GM12878 (cell line): ENCODE data around the gene CTBS. TPM values are rescaled to one million over a fixed set of nuclear protein-coding genes. Genes with fewer than 3 reads are reported as not detected.
A peak's percentile ranks its signal among the peaks of the same experiment; 100 is the strongest.

Source experiments
- ATAC-seq: fragments of 200-7000 bp; cut with Tn5 transposase; 3 replicates; pipeline ENCODE4 v1.9.1; 2020; ENCODE audit warnings: mild to moderate bottlenecking, moderate library complexity
- BruUV-seq: library from RNA; stranded (reverse); fragments of 400-500 nt; replicated peaks from 2 replicates; lab custom pipeline; 2021; lab: Mats Ljungman, UMichigan
- CTCF ChIA-PET: fragments of 300-600 bp; sonication (Branson Sonifier 250); formaldehyde crosslinking; extraction: SDS; loops from one replicate; lab custom pipeline; 2021; ENCODE audit warnings: inconsistent platforms; lab: Yijun Ruan, JAX
- POLR2A ChIA-PET: fragments of 350-600 bp; formaldehyde crosslinking; extraction: SDS; loops from one replicate; lab custom pipeline; 2021; ENCODE audit warnings: inconsistent platforms; lab: Charles Lee
- RAD21 ChIA-PET: fragments of 300-600 bp; sonication (Branson Sonifier 250); formaldehyde crosslinking; loops from one replicate; lab custom pipeline; 2023; ENCODE audit warnings: antibody characterized with exemption; ENCODE audit not compliant: unreplicated experiment; lab: Charles Lee
- SMC1A ChIA-PET: fragments of 300-600 bp; sonication (Branson Sonifier 250); formaldehyde crosslinking; loops from one replicate; lab custom pipeline; 2023; ENCODE audit not compliant: unreplicated experiment, uncharacterized antibody; lab: Charles Lee
- DNase-seq: peaks from one replicate; pipeline ENCODE4 v3.0.0-alpha.2; 2011; ENCODE audit warnings: low read depth, low spot score
- FAIRE-seq: peaks from 3 replicates; lab custom pipeline; 2011; peaks lifted over from hg19 to GRCh38; lab: Jason Lieb, UNC
- H2AFZ ChIP-seq: 2 replicates; pipeline ENCODE4 v1.6.0; 2011; ENCODE audit warnings: low read depth, low read length, control low read depth; ENCODE audit not compliant: control insufficient read depth
- H3K27ac ChIP-seq: 2 replicates; pipeline ENCODE4 v1.5.1; 2011; ENCODE audit warnings: control low read depth; ENCODE audit not compliant: control insufficient read depth, insufficient read depth
- H3K27me3 ChIP-seq, 2 experiments: replicated peaks in 1 of 2; 2 replicates each; pipeline versions ENCODE4 v1.6.0 to v1.6.1; 2011; ENCODE audit warnings: low read length in 1 of 2; ENCODE audit not compliant: control insufficient read depth in 2 of 2, insufficient read depth in 2 of 2
- H3K36me3 ChIP-seq, 2 experiments: 2 replicates each; pipeline ENCODE4 v1.5.1; 2011; ENCODE audit warnings: low read length in 1 of 2; ENCODE audit not compliant: control insufficient read depth in 2 of 2, insufficient read depth in 2 of 2
- H3K4me1 ChIP-seq: 2 replicates; pipeline ENCODE4 v1.6.1; 2011; ENCODE audit warnings: mild to moderate bottlenecking, low read length, moderate library complexity, mixed read lengths; ENCODE audit not compliant: control insufficient read depth, insufficient read depth
- H3K4me2 ChIP-seq: 2 replicates; pipeline ENCODE4 v1.6.0; 2011; ENCODE audit warnings: control low read depth; ENCODE audit not compliant: control insufficient read depth, insufficient read depth
- H3K4me3 ChIP-seq: fragments of 200-600 bp; sonication (generic); 2 replicates; pipeline ENCODE4 v1.5.1; 2016
- H3K79me2 ChIP-seq: 2 replicates; pipeline ENCODE4 v1.6.0; 2011; ENCODE audit warnings: low read length; ENCODE audit not compliant: control insufficient read depth, insufficient read depth
- H3K9ac ChIP-seq: 2 replicates; pipeline ENCODE4 v1.8.0; 2011; ENCODE audit warnings: low read length, control low read depth, mixed read lengths; ENCODE audit not compliant: control insufficient read depth, insufficient read depth
- H3K9me3 ChIP-seq: replicated peaks from 3 replicates; pipeline ENCODE4 v1.5.1; 2011; ENCODE audit warnings: mild to moderate bottlenecking, low read length; ENCODE audit not compliant: control insufficient read depth, insufficient read depth
- H4K20me1 ChIP-seq: 2 replicates; pipeline ENCODE4 v1.6.0; 2011; ENCODE audit not compliant: control insufficient read depth, insufficient read depth
- CHD2 ChIP-seq: IDR thresholded peaks from 2 replicates; pipeline ENCODE4 v1.6.1; 2011; ENCODE audit warnings: low read depth, low read length, improper control_type of control experiment, borderline replicate concordance
- CHD4 ChIP-seq: fragments of 200-600 bp; sonication (generic); IDR thresholded peaks from 2 replicates; pipeline ENCODE4 v1.6.1; 2016; ENCODE audit warnings: mild to moderate bottlenecking
- CREM ChIP-seq: IDR thresholded peaks from 2 replicates; pipeline ENCODE4 v1.6.1; 2014; ENCODE audit warnings: antibody characterized with exemption, low read depth
- MYB ChIP-seq: fragments of 150-350 bp; IDR thresholded peaks from 2 replicates; pipeline ENCODE4 v1.6.1; 2014; ENCODE audit warnings: mild to moderate bottlenecking, low read depth, low read length, borderline replicate concordance
- SMC3 ChIP-seq: IDR thresholded peaks from 2 replicates; pipeline ENCODE4 v1.6.1; 2011; ENCODE audit warnings: low read length, improper control_type of control experiment, borderline replicate concordance
- SREBF1 ChIP-seq: IDR thresholded peaks from 2 replicates; pipeline ENCODE4 v1.6.1; 2012; ENCODE audit warnings: mild to moderate bottlenecking, low read length
- SUZ12 ChIP-seq: fragments of 200-600 bp; sonication (generic); IDR thresholded peaks from one replicate; pipeline ENCODE4 v1.6.1; 2018; ENCODE audit warnings: antibody characterized with exemption, mild to moderate bottlenecking; ENCODE audit not compliant: unreplicated experiment
- ZNF384 ChIP-seq: IDR thresholded peaks from 2 replicates; pipeline ENCODE4 v1.6.1; 2012; ENCODE audit warnings: low read depth, mild to moderate bottlenecking, low read length, improper control_type of control experiment, borderline replicate concordance
- WGBS: methylation state at CpG from one replicate; pipeline ENCODE4 v1.1.6; 2016; ENCODE audit warnings: low lambda C conversion rate; ENCODE audit not compliant: insufficient replicate concordance, insufficient coverage; ENCODE audit errors: missing lambda C conversion rate; 5-methylcytosine and 5-hydroxymethylcytosine counted together
- in situ Hi-C: fragments of 300-500 bp; cut with MboI; formaldehyde crosslinking; loops from 9 replicates; pipeline ENCODE4 v1.14.3; 2018; ENCODE audit warnings: mixed read lengths
- intact Hi-C: fragments of 100-400 bp; cut with micrococcal nuclease; formaldehyde crosslinking; loops from one replicate; pipeline ENCODE4 v1.14.2; 2022; ENCODE audit not compliant: unreplicated experiment
- polyA plus RNA-seq, 11 experiments: library from polyadenylated mRNA; depleted of rRNA in 4 of 11; unstranded in 6 of 11; stranded (reverse) in 5 of 11; fragments of >200 nt; fragmentation: Nextera tagmentation in 4 of 11; fragmentation: Illumina TruSeq in 1 of 11; extraction: Ambion mirVana in 4 of 11; extraction: Trizol in 1 of 11; gene quantifications; 1 replicate in 1 of 11; 2 replicates in 10 of 11; pipeline versions ENCODE4 v1.2.1 to v1.2.3, GENCODE V29; 2011 to 2016; ENCODE audit warnings: inconsistent platforms in 2 of 11, missing spikeins in 2 of 11, low read depth in 1 of 11
- total RNA-seq, 4 experiments: library from RNA; depleted of rRNA in 3 of 4; stranded (reverse); fragments of >200 nt in 3 of 4; fragmentation: Illumina TruSeq in 1 of 4; extraction: Trizol in 1 of 4; gene quantifications; 2 replicates each; pipeline versions ENCODE4 v1.2.1 to v1.2.3, GENCODE V29; 2013 to 2021
- TF ChIP-seq, protein P1 (sequence below): IDR thresholded peaks from 2 replicates; pipeline ENCODE4 v1.6.1; 2012; ENCODE audit warnings: low read depth, low read length, improper control_type of control experiment
- TF ChIP-seq, protein P2 (sequence below): fragments of 450-650 bp; IDR thresholded peaks from 2 replicates; pipeline ENCODE4 v1.6.1; 2017; ENCODE audit warnings: mild to moderate bottlenecking, low read depth, inconsistent platforms; ENCODE audit not compliant: poor library complexity, severe bottlenecking
- TF ChIP-seq, protein P3 (sequence below): fragments of 450-650 bp; conservative IDR thresholded peaks from 2 replicates; pipeline ENCODE4 v1.6.1; 2017; ENCODE audit warnings: mild to moderate bottlenecking, moderate library complexity
- TF ChIP-seq, protein P4 (sequence below): fragments of 450-650 bp; IDR thresholded peaks from 2 replicates; pipeline ENCODE4 v1.6.1; 2018; ENCODE audit warnings: borderline replicate concordance, mild to moderate bottlenecking; ENCODE audit not compliant: partially characterized antibody
- TF ChIP-seq, protein P5 (sequence below): IDR thresholded peaks from 2 replicates; pipeline ENCODE4 v1.6.1; 2012; ENCODE audit warnings: low read depth, low read length, improper control_type of control experiment

The CTBS gene
- total and polyA plus RNA-seq, 10 of the 15 experiments (the other 5 are each of a cell fraction or from before 2014, with no cell fraction given): 4.3 to 21.2 (median 12.3) TPM

DNA sequence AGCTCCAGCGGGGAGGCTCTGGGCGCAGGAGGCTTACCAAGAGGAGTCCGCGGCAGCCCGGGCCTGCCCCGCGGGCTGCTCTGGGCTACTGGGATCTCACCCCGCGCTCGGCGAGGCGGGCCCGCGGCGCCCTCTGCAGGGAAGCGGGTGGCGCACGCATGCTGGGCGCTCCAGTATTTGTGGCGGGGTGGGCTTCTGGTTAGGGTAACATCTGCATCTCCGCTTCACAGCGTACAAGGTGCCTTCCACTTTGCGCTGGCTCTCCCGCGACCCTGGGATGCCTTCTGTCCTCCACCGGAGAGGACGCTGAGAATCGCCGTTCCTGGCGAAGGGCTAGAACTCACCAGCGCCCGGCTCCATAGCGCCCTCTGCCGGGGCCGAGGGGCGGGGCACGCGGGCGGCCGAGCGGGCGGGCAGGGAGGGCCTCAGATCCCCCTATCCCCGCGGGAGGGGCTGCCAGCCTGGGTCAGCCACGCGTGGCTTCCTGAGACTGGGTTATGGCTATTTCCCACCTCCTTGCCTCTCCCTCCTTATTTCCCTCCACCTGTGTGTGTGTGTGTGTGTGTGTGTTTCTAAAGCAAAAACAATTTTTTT lies 46.6 kb upstream of the CTBS start:
- Histone ChIP-seq H3K9me3 (no peaks in the 10 kb centered on the region), H3K9ac (peak overlapping the region; percentile 72), H3K4me2 (peak overlapping the region; percentile 97), H3K79me2 (no peaks in the 10 kb centered on the region), H3K27ac (peak overlapping the region; percentile 47), H3K4me1 (no peaks in the 10 kb centered on the region), H3K36me3 (no peaks in the 10 kb centered on the region), H4K20me1 (no peaks in the 10 kb centered on the region), H3K27me3 (no peaks in the 10 kb centered on the region; a peak in 1 of 4 replicates), H3K4me3 (peak overlapping the region; percentile 78), H2AFZ (peak overlapping the region; percentile 98)
- in situ Hi-C loops (loop anchor here (10.0 kb wide), 1 partner anchor 476 kb away; the partner anchor contains the start of gene PRKACB), intact Hi-C loops (loop anchor here (1.0 to 10.0 kb wide), 8 partner anchors 48 to 716 kb away; partner anchors contain the start of genes GNG5, PRKACB and SPATA1)
- ChIA-PET RAD21 (interaction anchor here (0.7 to 1.7 kb wide), 9 partner anchors 34 to 720 kb away, joined by 3 to 6 read pairs (median 3); partner anchors contain the start of genes GNG5, PRKACB and SPATA1), POLR2A (interaction anchor here (1.0 to 1.2 kb wide), 2 partner anchors 47 to 115 kb away, joined by 3 read pairs; partner anchors contain the start of genes GNG5 and SPATA1), SMC1A (interaction anchor here (0.7 to 2.4 kb wide), 14 partner anchors 11 to 479 kb away, joined by 3 to 16 read pairs (median 4); partner anchors contain the start of genes GNG5 and SPATA1), CTCF (interaction anchor here (0.8 to 5.7 kb wide), 13 partner anchors 13 to 184 kb away, joined by 3 to 48 read pairs (median 4); partner anchors contain the start of gene CTBS)
- 1% methylated on average over 46 of the region's 46 CpGs for WGBS
- DNase-seq (peak; percentile 38), ATAC-seq (peak; percentile 98), FAIRE-seq (no peak)
- no TSS peak for BruUV-seq
- TF ChIP-seq SUZ12 (no peak), SREBF1 (no peak), CHD2 (no peak), MYB (no peak), SMC3 (peak; percentile 78), ZNF384 (no peak), CHD4 (no peak), CREM (no peak)
- TF ChIP-seq, protein P1, sequence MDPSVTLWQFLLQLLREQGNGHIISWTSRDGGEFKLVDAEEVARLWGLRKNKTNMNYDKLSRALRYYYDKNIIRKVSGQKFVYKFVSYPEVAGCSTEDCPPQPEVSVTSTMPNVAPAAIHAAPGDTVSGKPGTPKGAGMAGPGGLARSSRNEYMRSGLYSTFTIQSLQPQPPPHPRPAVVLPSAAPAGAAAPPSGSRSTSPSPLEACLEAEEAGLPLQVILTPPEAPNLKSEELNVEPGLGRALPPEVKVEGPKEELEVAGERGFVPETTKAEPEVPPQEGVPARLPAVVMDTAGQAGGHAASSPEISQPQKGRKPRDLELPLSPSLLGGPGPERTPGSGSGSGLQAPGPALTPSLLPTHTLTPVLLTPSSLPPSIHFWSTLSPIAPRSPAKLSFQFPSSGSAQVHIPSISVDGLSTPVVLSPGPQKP: peak; percentile 38; the same call in 1 of the 2 replicates
- TF ChIP-seq, protein P2, sequence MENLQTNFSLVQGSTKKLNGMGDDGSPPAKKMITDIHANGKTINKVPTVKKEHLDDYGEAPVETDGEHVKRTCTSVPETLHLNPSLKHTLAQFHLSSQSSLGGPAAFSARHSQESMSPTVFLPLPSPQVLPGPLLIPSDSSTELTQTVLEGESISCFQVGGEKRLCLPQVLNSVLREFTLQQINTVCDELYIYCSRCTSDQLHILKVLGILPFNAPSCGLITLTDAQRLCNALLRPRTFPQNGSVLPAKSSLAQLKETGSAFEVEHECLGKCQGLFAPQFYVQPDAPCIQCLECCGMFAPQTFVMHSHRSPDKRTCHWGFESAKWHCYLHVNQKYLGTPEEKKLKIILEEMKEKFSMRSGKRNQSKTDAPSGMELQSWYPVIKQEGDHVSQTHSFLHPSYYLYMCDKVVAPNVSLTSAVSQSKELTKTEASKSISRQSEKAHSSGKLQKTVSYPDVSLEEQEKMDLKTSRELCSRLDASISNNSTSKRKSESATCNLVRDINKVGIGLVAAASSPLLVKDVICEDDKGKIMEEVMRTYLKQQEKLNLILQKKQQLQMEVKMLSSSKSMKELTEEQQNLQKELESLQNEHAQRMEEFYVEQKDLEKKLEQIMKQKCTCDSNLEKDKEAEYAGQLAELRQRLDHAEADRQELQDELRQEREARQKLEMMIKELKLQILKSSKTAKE: no peak
- TF ChIP-seq, protein P3, sequence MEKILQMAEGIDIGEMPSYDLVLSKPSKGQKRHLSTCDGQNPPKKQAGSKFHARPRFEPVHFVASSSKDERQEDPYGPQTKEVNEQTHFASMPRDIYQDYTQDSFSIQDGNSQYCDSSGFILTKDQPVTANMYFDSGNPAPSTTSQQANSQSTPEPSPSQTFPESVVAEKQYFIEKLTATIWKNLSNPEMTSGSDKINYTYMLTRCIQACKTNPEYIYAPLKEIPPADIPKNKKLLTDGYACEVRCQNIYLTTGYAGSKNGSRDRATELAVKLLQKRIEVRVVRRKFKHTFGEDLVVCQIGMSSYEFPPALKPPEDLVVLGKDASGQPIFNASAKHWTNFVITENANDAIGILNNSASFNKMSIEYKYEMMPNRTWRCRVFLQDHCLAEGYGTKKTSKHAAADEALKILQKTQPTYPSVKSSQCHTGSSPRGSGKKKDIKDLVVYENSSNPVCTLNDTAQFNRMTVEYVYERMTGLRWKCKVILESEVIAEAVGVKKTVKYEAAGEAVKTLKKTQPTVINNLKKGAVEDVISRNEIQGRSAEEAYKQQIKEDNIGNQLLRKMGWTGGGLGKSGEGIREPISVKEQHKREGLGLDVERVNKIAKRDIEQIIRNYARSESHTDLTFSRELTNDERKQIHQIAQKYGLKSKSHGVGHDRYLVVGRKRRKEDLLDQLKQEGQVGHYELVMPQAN: no peak
- TF ChIP-seq, protein P4, sequence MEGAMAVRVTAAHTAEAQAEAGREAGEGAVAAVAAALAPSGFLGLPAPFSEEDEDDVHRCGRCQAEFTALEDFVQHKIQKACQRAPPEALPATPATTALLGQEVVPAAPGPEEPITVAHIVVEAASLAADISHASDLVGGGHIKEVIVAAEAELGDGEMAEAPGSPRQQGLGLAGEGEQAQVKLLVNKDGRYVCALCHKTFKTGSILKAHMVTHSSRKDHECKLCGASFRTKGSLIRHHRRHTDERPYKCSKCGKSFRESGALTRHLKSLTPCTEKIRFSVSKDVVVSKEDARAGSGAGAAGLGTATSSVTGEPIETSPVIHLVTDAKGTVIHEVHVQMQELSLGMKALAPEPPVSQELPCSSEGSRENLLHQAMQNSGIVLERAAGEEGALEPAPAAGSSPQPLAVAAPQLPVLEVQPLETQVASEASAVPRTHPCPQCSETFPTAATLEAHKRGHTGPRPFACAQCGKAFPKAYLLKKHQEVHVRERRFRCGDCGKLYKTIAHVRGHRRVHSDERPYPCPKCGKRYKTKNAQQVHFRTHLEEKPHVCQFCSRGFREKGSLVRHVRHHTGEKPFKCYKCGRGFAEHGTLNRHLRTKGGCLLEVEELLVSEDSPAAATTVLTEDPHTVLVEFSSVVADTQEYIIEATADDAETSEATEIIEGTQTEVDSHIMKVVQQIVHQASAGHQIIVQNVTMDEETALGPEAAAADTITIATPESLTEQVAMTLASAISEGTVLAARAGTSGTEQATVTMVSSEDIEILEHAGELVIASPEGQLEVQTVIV: no peak
- TF ChIP-seq, protein P5, sequence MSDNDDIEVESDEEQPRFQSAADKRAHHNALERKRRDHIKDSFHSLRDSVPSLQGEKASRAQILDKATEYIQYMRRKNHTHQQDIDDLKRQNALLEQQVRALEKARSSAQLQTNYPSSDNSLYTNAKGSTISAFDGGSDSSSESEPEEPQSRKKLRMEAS: peak; percentile 73
